LNCAP (cell line): ENCODE results near the gene TADA1.

Experiments
- TF ChIP-seq, protein P1 (sequence below): fragments of 450-650 bp; IDR thresholded peaks from 2 replicates; pipeline ENCODE4 v1.5.1; 2017; ENCODE audit warnings: mild to moderate bottlenecking

TADA1 gene

DNA sequence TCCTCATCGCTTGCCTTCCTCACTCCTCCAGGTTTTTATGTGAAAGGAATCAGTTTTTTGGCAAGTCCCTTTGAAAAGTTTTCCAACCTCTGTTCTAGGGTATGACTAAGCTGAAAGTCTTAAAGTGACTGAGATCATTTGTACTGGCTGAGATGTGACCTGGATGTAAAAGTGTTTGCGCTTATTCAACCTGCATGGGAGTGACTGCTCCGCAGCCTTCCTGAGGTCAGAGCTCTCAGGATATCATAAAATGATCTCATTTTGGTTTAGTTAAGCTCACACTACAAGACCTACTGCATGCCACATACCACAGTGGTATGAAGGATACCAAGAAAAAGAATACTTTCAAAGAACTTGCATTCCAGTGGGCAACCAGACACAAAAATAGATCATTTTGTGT, 29.8 kb upstream of the TADA1 start:
- TF ChIP-seq, protein P1, sequence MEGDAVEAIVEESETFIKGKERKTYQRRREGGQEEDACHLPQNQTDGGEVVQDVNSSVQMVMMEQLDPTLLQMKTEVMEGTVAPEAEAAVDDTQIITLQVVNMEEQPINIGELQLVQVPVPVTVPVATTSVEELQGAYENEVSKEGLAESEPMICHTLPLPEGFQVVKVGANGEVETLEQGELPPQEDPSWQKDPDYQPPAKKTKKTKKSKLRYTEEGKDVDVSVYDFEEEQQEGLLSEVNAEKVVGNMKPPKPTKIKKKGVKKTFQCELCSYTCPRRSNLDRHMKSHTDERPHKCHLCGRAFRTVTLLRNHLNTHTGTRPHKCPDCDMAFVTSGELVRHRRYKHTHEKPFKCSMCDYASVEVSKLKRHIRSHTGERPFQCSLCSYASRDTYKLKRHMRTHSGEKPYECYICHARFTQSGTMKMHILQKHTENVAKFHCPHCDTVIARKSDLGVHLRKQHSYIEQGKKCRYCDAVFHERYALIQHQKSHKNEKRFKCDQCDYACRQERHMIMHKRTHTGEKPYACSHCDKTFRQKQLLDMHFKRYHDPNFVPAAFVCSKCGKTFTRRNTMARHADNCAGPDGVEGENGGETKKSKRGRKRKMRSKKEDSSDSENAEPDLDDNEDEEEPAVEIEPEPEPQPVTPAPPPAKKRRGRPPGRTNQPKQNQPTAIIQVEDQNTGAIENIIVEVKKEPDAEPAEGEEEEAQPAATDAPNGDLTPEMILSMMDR, result no peak

DNA sequence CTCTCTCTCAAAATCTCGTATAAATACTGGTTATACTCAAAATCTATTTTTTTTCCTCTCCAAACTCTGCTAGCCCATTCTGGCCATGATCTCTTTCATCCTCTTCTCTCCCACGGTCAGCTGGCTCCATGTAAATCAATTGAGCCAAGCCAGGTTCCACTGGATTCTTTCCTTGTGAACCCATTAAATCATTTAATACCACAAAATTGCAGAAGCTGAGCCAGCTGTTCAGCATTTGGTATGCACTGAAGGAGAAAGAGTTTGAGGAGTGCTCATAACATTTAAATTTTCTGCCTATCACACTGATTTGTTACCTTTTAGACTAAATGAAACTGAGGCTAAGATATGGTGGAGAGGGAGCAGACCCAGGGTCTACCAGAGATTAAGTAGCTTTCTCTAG, 29.1 kb upstream of the TADA1 start:
- TF ChIP-seq, protein P1, result no peak

- TF ChIP-seq, protein P1, result no peak
Observed at GRCh38 chr1:166903232-166903631, 27.2 kb upstream of the TADA1 start.

GRCh38 chr1:166902279-166902678, 26.2 kb upstream of the TADA1 start:
- TF ChIP-seq, protein P1, result no peak

GRCh38 chr1:166900987-166901386, 24.9 kb upstream of the TADA1 start:
- TF ChIP-seq, protein P1, result no peak

DNA sequence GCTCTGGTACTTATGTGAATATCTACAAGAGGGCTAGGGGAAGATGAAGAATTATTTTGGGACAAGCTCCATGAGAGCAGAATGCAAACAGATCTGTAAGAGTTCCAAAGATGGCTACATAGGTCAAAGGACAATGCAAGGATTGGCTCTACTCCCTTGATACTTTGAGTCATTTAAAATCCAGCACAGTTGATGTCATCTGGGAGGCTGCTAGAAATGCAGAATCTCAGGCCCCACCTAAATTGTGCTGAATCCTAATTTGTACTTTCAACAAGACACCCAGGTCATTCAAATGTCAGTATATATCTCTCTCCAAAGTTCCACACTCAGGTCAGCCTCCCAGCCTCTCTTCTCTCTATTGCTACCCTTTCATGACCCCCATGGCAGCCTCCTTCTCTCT, 23.7 kb upstream of the TADA1 start:
- TF ChIP-seq, protein P1, result no peak

DNA sequence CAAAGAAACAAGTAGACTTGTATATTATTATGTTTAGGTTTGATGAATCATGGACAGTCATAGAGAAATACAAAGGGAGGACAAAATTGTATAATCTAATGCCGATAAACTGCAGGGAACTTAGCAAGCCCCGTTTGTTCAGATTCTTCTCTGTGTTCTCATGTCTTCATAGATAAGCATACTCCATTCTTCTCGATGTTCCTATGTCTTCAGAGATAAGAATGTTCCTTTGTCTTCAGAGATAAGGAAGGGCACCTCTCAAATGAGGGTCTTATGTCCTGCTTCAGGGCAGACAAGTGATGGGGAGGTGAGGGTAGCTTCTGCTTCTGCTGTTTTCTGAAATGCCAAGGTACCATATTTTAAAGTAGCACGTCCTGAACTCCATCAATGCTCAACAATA, 19.7 kb upstream of the TADA1 start:
- TF ChIP-seq, protein P1, result no peak

DNA sequence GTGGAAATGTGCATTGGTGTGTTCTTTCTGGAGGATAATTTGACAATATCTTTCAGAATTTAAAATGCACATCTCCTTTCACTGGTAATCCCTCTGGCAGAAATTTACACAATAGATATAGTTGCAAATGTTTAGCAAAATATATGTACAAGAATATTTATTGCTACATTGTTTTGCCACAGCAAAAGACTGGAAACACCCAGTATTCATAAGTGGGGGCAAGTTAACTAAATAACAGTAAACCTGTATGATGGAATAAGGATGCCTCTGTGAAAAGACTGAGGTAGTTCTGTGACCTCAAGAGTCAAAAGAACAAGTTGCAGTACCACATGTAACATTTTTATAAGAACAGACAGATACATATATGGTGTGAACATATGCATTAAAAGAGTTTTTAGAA, 13.7 kb upstream of the TADA1 start:
- TF ChIP-seq, protein P1, result no peak
